ENCODE results near the gene WDR41.
"Not testable (repeated sequence)": the region's sequence is repeated elsewhere in the genome, so short reads cannot be mapped to it uniquely, and the experiment has no call there.

Gene WDR41

GRCh38 chr5:77413049-77413448 lies 79.1 kb downstream of the WDR41 start:
- intact Hi-C loops (cut with DNase I) = no loop called here
- no peak for DNase-seq

- DNase-seq = peak in 1 of 10 donors; percentile 84
- intact Hi-C loops (cut with DNase I) = no loop called here
Measured at GRCh38 chr5:77409870-77410621, 82.1 kb downstream of the WDR41 start.

GRCh38 chr5:77407152-77407551 lies 85.0 kb downstream of the WDR41 start:
- intact Hi-C loops (cut with DNase I) = no loop called here
- peak in 1 of 10 donors; percentile 77 for DNase-seq

GRCh38 chr5:77402796-77403195 lies 89.3 kb downstream of the WDR41 start:
- intact Hi-C loops (cut with DNase I) = no loop called here
- no peak for DNase-seq

- intact Hi-C loops (cut with DNase I) = no loop called here
Measured at GRCh38 chr5:77400645-77401044, 91.5 kb downstream of the WDR41 start.

GRCh38 chr5:77398896-77399295 lies 93.2 kb downstream of the WDR41 start:
- intact Hi-C loops (cut with DNase I) = no loop called here
- DNase-seq = no peak

More at GRCh38 chr5:77400645-77401044, 91.5 kb downstream of the WDR41 start:
- no peak for DNase-seq

- intact Hi-C loops (cut with DNase I) = no loop called here
- DNase-seq = no peak
Measured at GRCh38 chr5:77398458-77398857, 93.7 kb downstream of the WDR41 start.

- intact Hi-C loops (cut with DNase I) = no loop called here
- DNase-seq = no peak
Measured at GRCh38 chr5:77397686-77398292, 94.3 kb downstream of the WDR41 start.

GRCh38 chr5:77396017-77396416 lies 96.1 kb downstream of the WDR41 start:
- no peak for DNase-seq
- intact Hi-C loops (cut with DNase I) = no loop called here

- intact Hi-C loops (cut with DNase I) = no loop called here
- no peak for DNase-seq
Measured at GRCh38 chr5:77394064-77394715, 97.9 kb downstream of the WDR41 start.

GRCh38 chr5:77391240-77391765 lies 100.8 kb downstream of the WDR41 start:
- DNase-seq = no peak
- intact Hi-C loops (cut with DNase I) = no loop called here

- intact Hi-C loops (cut with DNase I) = no loop called here
- DNase-seq = no peak
Measured at GRCh38 chr5:77390795-77391194, 101.3 kb downstream of the WDR41 start.

- no peak for DNase-seq
- intact Hi-C loops (cut with DNase I) = no loop called here
Measured at GRCh38 chr5:77390221-77390620, 101.9 kb downstream of the WDR41 start.

- DNase-seq = no peak
- intact Hi-C loops (cut with DNase I) = no loop called here
Measured at GRCh38 chr5:77389746-77390145, 102.4 kb downstream of the WDR41 start.

GRCh38 chr5:77386340-77386739 lies 105.8 kb downstream of the WDR41 start:
- DNase-seq; intact Hi-C loops (cut with DNase I): not testable (repeated sequence)

- intact Hi-C loops (cut with DNase I); DNase-seq: not testable (repeated sequence)
Measured at GRCh38 chr5:77383336-77383735, 108.8 kb downstream of the WDR41 start.
